Epithelial cell of prostate (primary cell): ENCODE results near the gene GOSR1.
"Not testable (repeated sequence)": the region's sequence is repeated elsewhere in the genome, so short reads cannot be mapped to it uniquely, and the experiment has no call there.

Experiments used
- DNase-seq: peaks from one replicate; pipeline ENCODE4 v3.0.0-alpha.2; 2011; ENCODE audit warnings: low read depth, low spot score
- H3K27ac ChIP-seq: fragments of 450-650 bp; 2 replicates; pipeline ENCODE4 v1.5.1; 2017; ENCODE audit warnings: mild to moderate bottlenecking

Gene GOSR1

GRCh38 chr17:30503558-30503957 is 26.4 kb downstream of the GOSR1 start:
- no peak overlapping the region for H3K27ac ChIP-seq
- no peak for DNase-seq

- H3K27ac ChIP-seq, result no peak overlapping the region
- DNase-seq, result no peak
Observed at GRCh38 chr17:30505868-30506417, 28.7 kb downstream of the GOSR1 start.

GRCh38 chr17:30506481-30506880 is 29.3 kb downstream of the GOSR1 start:
- DNase-seq, result no peak
- no peak overlapping the region for H3K27ac ChIP-seq

DNA sequence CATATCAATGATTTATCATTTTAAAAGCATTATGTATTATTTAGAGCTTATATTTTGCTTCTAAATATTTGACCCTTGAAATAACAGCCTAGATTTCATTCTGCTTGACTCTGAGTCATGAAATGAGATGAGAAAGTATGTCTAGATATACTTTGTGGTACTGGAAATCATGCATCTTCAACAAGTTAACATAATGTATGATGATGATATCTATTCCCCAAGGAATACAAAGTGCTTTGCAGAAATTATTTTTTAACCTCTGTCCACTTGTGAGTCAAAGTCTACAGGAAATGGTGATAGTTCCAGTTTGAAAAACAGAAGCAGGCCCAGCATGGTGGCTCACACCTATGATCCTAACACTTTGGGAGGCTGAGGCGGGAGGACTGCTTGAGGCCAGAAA is 36.1 kb downstream of the GOSR1 start:
- no peak for DNase-seq

DNA sequence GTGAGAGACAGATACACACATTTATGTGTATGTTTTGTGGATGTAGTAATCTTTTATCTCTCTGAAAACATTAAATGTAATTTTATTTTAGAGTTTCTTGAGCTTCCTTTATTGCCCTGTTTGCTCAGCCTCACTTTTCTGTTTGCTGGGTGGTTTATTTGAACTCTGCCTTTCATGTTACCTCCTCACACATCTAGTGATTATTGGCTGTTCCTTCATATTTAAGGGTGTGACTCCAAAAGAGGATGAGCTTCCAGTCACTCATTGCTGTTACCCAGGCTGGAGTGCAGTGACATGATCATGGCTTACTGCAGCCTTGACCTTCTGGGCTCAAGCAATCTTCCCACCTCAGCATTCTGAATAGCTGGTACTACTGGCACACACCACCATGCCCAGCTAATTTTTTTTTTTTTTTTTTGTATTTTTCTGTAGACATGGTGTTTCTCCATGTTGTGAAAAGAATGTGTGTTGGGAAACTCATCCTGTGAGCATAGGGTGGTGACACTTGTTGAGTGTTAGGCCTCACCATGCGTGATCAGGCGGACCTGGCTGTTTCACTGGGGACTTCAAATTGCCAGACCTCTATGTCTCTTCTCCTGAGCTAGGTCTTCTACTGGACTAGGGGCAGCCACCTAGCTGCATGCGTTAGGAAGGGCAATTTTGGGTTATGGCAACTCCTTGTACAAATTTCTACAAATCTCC is 37.8 kb downstream of the GOSR1 start:
- H3K27ac ChIP-seq, result no peak overlapping the region
- DNase-seq, result no peak

More for the DNA sequence above, 36.1 kb downstream of the GOSR1 start:
- no peak overlapping the region for H3K27ac ChIP-seq

DNA sequence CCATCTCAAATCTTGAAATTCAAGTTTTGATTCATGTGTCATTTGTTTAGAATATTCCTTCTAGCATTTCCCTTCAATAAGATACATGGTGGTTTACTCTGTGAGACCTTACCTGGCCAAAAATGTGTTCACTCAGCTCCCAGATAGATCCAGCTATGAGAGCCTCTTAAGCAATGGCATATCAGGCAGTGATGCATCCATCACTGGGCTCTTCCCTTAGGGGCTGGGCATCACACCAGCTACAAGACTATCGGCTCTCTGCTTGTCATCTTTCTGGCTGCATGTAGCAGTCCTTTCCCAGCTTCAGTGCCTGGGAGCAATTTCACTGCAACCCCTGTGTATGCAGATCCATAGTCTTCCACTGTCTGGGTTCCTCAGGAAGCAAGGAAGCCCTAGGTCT is 40.6 kb downstream of the GOSR1 start:
- no peak overlapping the region for H3K27ac ChIP-seq
- DNase-seq, result no peak

- no peak for DNase-seq
- H3K27ac ChIP-seq, result no peak overlapping the region
Observed at GRCh38 chr17:30519166-30519565, 42.0 kb downstream of the GOSR1 start.

- H3K27ac ChIP-seq, result no peak overlapping the region
- no peak for DNase-seq
Observed at GRCh38 chr17:30519707-30520106, 42.5 kb downstream of the GOSR1 start.

DNA sequence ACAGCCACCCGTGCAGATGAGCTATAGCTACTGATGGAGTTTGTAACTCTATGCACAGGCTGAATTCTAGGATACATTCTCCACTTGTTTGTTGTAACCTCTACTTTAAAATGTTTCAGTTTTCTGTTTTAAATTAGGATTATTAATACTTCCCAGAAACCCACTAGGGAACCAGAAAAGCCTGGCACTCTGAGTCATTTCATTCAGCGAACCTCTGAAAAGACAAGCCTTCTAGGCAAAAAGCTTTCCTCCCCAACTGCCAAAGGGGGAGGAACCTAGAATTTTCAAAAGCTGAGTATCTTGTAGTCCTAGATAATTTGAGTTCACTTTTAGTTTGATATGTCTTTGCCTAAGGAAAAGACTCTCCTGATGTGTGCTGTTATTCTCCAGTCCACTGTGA is 43.2 kb downstream of the GOSR1 start:
- no peak overlapping the region for H3K27ac ChIP-seq
- DNase-seq, result no peak

DNA sequence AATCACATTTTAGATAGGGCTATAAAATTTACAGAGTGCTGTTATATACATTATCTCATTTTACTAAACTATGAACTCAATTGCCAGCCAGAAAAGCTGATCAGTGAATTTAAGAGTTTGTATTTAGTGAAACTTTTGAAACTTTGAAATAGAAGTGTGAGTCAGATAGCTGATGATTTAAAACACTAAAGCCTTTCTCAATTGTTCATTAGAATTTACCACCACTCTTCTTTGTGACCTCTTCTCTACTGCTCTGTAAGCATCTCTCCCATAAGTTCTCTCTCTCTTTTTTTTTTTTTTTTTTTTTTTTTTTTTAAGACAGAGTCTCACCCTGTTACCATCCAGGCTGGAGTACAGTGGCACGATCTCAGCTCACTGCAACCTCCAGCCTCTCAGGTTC is 43.7 kb downstream of the GOSR1 start:
- H3K27ac ChIP-seq, result no peak overlapping the region
- DNase-seq, result no peak

GRCh38 chr17:30521766-30522165 is 44.6 kb downstream of the GOSR1 start:
- no peak for DNase-seq
- H3K27ac ChIP-seq, result no peak overlapping the region

DNA sequence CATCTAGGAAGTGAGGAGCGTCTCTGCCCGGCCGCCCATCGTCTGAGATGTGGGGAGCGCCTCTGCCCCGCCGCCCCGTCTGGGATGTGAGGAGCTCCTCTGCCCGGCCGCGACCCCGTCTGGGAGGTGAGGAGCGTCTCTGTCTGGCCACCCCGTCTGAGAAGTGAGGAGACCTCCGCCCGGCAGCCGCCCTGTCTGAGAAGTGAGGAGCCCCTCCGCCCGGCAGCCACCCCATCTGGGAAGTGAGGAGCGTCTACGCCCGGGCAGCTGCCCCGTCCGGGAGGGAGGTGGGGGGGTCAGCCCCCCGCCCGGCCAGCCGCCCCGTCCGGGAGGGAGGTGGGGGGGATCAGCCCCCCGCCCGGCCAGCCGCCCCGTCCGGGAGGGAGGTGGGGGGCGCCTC is 46.0 kb downstream of the GOSR1 start:
- not testable (repeated sequence) for H3K27ac ChIP-seq, DNase-seq

- no peak overlapping the region for H3K27ac ChIP-seq
- no peak for DNase-seq
Observed at GRCh38 chr17:30524847-30525246, 47.6 kb downstream of the GOSR1 start.

GRCh38 chr17:30526401-30526800 is 49.2 kb downstream of the GOSR1 start:
- DNase-seq, result no peak
- H3K27ac ChIP-seq, result no peak overlapping the region

- not testable (repeated sequence) for DNase-seq, H3K27ac ChIP-seq
Observed at GRCh38 chr17:30528701-30529100, 51.5 kb downstream of the GOSR1 start.

DNA sequence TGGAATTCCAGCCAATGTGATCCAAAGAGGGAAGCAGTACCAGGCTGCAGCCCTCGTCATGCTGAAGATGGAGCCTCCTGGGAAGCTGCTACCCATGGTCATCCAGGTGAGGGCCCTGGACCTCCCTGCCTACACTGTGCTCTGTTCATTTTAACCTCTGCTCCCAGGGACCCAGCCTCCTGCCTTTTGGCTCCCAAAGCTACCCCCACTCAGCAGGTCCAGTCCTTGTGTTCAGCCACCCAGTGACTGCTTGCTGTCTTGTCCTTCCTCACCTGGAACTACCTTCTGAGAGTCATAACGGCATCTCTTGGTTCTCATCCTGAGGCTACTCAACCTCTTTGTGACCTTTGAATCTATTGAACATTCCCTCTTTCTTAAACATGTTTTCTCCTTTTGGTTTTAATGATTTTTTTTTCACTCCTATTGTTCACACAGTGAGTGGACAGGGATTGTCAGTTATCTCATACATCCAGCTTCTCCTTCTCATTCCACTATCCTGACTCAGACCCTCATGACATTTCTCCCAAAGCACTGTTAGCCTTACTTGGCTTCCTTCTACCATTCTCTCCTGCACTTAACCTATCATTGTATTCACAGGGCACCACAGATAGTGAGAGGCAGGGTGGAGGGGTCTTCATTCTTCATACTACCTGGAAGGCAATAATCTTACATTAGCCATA is 53.3 kb downstream of the GOSR1 start:
- no peak for DNase-seq

DNA sequence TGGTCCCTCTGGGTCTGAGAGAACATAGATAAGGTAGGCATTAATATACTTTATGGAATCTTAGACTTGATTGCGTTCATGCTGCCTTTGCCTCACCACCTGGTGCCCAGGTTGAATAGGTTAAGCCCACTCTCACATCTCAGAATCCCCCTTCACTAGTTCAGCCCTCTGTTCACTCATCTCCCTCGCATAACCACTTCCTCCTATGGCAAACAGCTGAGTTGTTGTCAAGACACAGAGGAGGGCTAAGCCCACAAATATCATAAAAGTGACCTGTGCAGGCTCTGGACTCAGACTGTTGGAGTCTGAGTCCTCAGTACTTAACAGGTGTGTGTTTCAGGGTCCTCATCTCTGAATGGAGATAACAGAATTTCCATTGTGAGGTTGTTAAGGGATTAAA is 55.7 kb downstream of the GOSR1 start:
- H3K27ac ChIP-seq, result no peak overlapping the region
- no peak for DNase-seq

More for the DNA sequence above, 53.3 kb downstream of the GOSR1 start:
- H3K27ac ChIP-seq, result no peak overlapping the region

GRCh38 chr17:30534298-30534697 is 57.1 kb downstream of the GOSR1 start:
- DNase-seq, result no peak
- H3K27ac ChIP-seq, result no peak overlapping the region

- no peak for DNase-seq
- H3K27ac ChIP-seq, result no peak overlapping the region
Observed at GRCh38 chr17:30534938-30535921, 58.0 kb downstream of the GOSR1 start.

GRCh38 chr17:30536846-30537245 is 59.6 kb downstream of the GOSR1 start:
- DNase-seq, H3K27ac ChIP-seq: not testable (repeated sequence)
